ENCODE results near the gene ZBTB49.

- TF ChIP-seq CTCF (IDR thresholded peaks at IDR 0.05), result no peak
- TF ChIP-seq POLR2A (IDR thresholded peaks at IDR 0.05), result no peak
- TF ChIP-seq EP300 (IDR thresholded peaks at IDR 0.05), result no peak
Measured at GRCh38 chr4:4269856-4270255, 20.2 kb upstream of the ZBTB49 start.

Measured in ovary (tissue), 3 donors.